GM19467 (cell line): ENCODE results near the gene CDC14B.
A peak's percentile ranks its signal among the peaks of the same experiment; 100 is the strongest.
"Not testable (repeated sequence)": the region's sequence is repeated elsewhere in the genome, so short reads cannot be mapped to it uniquely, and the experiment has no call there.

ENCODE experiments used
- ATAC-seq: cut with Tn5 transposase; IDR thresholded peaks from one replicate; pipeline ENCODE4 v1.9.1; 2021; ENCODE audit warnings: mild to moderate bottlenecking, moderate library complexity; ENCODE audit not compliant: unreplicated experiment

CDC14B gene

DNA sequence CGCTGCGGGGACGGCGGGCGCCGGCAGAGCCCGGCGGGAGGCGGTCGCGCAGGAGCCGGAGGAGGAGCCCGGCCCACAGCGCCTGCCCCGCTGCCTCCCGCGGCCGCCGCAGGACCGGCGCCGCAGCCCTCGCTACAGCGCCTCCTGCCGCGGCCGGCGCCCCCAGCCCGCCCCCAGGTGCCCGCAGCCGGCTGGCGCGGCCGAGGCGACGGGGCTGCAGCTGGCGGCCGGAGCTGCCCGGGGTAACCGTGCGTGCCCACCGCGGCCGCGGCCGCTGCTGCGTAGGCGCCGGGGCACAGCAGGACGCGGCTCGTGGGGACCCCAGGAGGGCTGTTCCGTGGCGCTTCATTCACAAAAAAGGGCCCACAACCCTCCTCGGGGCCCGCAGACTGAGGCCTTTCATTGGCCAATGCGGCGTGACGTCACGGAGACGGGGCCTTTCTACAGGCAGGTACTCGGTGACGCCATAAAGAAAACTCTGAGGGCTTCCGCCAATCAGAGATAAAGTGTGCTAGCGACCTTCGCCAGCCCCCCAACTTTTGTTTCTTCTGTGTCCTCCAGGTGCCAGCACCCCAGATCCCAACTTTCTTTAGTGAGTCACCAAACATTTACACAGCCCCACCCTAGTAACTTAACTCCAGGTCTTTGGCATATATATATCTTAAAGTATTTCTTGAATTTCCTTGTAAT, at the start of gene CDC14B:
Gene CDC14B, minus strand, starts transcription at position 353 of the 690 bp plus-strand sequence. CDS start 465 bp downstream, outside the sequence.
- ATAC-seq, result peak; percentile 56

DNA sequence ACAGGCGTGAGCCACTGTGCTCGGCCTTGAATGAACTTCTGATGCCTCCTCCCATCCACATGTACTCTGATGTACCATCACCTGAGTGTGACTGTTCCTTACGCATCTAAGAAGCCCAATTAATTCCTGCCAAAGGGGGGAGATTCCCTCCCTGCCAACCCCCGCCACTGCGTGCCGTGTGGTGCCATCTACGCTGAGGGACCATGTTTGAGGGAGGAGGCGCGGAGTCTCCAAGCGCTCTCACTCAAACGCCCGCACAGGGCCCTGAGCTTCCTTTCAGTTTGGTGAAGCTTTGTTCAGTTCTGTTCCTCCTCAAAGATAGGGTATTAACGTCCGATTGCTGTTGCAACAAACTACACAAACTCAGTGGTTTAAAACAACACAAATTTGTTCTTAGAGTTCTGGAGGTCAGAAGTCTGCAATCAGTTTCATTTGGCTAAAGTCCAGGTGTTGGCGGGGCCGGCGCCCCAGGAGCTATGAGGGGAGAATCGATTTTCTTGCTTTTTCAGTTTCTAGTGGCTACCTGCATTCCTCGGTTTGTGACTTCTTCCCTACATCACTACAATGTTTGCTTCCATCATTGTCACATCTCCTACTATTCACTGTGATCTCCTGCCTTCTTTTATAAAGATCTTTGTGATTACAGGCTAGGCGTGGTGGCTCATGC, 49.4 kb upstream of the CDC14B start:
- ATAC-seq, result no peak

DNA sequence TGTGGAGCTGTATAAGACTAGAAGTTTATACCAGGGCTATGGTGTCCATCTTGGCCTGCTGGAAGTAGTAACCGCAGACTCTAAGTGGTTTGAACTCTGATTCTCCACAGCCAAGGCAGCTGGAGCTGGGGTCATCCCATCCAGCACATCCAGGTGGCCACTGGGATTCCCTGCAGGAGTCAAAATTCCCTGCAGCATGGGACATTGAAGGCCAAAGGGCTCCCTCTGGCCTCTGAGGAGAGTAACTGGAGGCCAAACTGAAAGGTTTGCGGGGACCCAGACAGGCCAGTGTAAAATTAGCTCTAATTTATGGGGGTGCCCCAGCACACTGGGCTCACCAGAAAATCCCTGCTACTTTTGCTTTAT, 47.7 kb upstream of the CDC14B start:
- no peak for ATAC-seq

DNA sequence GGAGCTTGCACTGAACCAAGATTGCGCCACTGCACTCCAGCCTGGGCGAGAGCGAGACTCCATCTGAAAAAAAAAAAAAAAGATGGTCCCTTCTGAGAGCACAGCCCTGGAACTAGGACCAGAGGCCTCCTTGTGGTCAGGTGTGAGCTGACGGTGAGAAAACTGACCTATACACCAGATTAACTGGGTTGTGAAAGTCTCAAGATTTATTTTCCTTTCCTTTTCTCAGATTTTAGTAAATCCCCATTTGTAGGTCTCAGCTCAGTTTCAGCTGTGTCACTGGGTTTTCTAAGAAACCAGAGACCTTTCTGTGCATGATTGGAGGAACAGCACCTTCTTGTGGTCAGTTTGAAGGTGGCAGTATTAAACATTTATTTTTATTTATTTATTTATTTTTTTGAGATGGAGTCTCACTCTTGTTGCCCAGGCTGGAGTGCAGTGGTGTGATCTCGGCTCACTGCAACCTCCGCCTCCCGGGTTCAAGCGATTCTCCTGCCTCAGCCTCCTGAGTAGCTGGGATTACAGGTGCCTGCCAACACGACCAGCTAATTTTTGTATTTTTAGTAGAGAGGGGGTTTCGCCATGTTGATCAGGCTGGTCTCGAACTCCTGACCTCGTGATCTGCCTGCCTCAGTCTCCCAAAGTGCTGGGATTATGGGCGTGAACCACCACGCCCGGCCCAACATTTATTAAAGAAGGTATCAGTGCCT, 47.2 kb upstream of the CDC14B start:
- not testable (repeated sequence) for ATAC-seq

DNA sequence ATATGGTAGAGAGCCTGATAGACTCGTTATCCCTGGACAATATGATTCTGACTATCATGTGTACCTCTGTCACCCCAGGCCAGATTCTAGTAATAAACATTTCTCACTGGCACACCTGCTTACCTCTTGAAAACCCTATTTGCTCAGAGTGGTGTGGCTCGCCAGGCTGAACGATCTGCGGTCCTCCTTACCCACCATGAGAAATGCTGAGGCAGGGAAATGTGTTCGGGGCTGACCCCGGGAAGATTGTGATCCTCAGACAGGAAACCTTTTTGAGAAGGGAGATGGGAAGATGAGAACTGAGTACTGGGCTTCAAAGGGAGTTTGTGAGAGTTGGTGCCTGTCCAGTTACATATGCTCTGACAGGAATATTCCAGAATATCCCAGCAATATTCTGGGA, 46.1 kb upstream of the CDC14B start:
- ATAC-seq, result no peak

DNA sequence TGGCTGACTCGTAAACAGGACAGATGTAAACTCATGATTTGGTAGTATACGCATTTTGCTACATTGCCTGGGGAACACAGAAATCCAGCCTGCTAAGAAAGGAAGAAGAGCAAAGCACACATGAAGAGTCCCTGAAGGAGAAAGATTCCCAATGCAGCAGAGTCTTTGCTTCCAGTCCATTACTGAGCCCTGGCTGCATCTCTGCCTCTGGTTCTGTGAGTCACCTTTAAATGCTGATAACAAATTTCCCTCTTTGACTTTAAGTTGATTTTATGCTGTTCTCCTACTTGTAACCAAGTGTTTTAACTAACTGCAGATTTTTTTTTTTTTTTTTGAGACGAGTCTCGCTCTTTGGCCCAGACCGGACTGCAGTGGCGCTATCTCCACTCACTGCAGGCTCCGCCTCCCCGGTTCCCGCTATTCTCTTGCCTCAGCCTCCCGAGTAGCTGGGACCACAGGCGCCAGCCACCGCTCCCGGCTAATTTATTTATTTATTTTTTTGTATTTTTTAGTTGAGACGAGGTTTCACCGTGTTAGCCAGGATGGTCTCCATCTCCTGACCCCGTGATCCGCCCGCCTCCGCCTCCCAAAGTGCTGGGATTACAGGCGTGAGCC, 44.0 kb upstream of the CDC14B start:
- ATAC-seq, result no peak

DNA sequence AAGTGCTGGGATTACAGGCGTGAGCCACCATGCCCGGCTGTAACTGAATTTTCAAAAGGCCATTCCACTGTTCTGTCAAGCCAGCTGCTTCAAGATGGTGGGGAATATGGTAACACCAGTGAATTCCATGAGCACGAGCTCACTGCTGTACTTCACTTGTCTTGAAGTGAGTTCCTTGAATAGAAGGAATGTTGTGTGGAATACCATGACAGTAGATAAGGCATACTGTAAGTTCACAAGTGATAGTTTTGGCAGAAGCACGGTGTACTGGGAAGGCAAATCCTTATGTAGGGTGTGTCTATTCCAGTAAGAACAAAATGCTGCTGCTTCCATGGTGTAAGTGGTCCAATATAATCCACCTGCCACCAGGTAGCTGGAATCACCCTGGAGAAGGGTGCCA, 42.1 kb upstream of the CDC14B start:
- no peak for ATAC-seq

DNA sequence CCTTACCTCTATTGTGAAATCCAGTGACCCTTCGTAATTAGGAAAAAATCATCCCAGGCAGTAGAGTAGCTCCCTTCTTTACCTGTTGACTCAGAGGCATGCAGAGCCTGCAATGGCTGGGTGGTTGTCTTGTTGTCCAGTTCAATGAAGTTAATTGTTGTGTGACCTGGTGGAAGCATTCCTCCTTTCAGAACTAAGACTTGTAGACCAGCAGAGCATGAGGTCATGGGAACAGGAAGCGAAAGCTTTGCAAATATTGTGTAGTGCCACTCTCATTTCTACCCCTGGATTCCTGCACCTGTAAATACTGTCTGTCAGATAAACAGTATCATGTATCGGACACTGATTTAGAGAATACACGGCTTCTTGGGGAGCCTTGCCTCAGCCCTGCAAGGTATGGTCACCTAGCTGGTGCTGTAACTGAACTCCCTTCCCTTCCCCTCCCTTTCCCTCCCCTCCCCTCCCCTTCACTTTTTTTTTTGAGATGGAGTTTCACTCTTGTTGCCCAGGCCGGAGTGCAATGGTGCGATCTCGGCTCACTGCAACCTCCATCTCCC, 41.1 kb upstream of the CDC14B start:
- no peak for ATAC-seq

DNA sequence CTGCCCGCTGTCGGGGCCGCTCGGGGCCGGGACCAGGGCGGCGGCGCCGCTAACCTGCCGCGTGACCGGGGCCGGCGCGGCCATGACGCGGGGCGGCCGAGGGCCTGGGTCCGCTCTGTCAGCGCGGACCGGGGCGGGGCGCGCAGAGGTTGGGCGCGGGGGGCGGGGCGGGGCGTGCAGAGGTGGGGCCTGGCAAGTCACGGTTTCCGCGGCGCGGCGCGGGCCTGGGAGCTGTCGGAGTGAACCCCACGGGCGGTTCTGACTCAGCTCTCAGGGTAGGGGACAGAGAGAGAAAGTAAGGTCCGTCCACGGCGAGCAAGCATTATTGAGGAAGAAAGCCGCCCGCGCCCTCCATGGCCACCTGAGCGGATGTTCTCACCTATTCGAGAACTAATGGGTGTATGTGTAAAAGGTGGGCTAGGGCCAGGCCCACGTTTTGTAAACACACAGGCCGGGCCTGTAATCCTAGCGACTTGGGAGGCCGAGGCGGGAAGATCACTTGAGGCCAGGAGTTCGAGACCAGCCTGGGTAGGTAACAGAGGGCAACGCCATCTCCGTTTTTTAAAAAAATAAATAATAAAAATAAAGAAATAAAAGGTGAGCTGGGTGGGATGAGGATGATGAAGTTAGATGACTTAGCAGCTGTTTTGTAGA, 35.7 kb upstream of the CDC14B start, which contains the start of gene PRXL2C:
Gene PRXL2C, minus strand, starts transcription at position 120 of the 654 bp plus-strand sequence. Its CDS starts 36 bp downstream, at position 84.
- ATAC-seq, result peak; percentile 53

DNA sequence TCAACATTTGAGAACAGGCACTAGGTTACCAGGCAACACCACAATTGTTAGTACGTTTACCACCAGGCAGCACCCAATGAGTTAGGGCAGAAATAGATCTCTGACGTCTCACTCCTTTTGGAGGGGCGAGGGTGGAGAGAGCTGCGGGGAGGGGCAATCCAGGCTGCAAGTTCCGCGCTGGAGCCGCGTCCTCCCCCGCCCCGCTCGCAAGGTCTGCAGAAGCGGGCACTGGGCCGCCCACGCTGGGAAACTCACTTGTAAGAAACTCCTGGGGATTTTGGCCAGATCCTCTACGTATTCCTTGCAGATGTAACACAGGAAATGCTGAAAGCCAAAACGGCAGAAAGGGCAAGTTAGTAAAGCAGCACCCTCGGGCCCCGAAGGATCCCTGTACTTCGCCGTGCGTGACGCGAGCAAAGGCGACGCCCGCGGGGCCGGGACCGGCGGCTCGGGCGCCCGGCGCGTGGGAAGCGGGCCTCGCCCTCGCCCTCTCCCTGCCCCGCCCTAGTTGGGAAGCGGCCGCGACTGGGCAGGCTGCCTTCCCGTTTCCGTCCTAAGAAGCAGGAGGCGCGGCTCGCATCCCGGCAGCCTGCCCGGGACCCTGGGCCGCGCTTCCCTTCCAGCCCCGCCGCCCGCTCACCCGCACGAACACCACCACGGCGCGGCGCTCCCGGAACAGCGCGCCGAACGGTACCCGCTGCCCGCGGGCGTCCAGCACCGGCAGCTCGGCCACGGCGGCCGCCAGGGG, 35.0 kb upstream of the CDC14B start:
- ATAC-seq, result peak; percentile 38

DNA sequence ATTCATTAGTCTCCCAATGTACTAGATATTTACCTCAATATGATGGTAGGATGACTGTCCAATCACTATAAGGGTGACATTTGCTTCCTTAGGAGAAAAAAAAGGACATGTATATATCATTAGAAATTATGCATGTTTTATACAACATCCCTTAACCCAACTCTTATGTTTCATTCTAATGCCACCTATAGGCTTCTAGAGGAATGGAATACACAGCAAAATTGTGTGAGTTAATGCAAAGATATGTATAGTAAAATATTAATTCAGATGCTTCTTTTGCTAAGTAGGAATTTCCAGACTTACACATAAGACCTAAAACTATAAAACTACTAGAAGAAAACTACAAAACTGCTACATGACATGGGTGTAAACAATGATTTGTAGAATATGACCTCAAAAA, 32.0 kb upstream of the CDC14B start:
- no peak for ATAC-seq

DNA sequence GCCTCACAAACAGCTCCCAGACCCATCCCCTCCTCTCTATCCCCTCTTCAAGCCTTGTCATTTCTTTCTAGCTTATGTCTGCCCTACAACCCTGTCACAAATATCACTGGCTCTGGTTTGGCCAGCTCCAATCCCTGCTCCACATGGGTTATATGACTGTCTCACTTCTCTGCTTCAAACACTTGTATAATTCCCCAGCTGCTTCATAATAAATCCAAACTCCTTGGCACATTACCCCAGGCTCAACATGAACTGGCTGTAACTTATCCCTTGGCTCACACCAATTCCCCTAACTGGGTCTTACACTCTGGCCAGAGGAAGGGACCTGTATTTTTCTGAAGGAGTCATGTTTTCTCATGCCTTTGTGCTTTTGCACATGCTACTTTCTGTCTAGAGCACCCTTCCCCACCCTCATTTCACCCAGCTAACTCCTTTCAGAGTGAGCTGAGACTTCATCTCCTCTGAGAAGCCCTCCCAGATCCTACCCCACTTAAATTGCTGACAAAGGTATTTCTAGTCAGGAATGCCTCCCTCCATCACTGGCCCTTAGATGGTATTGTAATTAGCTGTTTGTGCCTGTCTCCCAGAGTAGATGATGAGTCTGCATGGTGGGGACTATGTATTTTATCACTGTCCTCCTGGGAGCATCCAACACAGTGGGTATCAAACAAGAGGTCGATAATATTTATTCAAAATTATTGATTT, 30.1 kb upstream of the CDC14B start:
- no peak for ATAC-seq

DNA sequence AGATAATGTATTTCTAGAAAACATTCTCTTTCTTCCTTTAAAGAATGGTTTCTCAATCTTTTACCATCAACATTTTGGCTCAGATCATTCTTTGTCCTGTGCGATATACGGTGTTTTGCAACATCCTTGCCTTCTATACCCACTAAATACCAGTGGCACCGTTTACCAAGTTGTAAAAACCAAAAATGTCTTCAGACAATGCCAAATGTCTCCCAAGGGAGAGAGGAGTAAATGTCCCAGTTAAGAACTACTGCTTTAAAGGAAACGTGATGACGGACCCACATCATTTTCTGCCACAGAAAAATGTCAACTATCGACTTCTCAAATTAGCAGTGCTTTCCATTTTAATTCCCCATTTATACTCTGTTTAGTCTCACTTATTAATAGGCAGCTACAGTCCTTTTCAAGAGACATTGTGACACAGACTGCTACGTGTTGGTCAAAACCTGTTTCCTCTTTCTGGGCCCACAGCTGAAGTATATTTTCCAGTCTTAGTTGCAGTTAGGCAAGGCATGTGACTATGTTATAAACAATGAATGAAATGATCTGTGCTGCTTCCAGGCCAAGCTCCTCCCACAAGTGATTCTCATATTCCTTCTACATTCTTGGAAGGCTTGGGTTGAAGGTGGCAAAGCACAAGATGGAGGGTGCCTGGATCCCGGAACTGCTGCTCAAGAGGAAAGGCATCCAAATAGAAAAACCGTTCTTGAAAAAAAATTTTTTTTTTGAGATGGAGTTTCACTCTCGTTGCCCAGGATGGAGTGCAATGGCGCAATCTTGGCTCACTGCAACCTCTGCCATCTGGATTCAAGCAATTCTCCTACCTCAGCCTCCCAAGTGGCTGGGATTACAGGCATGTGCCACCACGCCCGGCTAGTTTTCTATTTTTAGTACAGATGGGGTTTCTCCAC, 26.7 kb upstream of the CDC14B start:
- ATAC-seq, result no peak

DNA sequence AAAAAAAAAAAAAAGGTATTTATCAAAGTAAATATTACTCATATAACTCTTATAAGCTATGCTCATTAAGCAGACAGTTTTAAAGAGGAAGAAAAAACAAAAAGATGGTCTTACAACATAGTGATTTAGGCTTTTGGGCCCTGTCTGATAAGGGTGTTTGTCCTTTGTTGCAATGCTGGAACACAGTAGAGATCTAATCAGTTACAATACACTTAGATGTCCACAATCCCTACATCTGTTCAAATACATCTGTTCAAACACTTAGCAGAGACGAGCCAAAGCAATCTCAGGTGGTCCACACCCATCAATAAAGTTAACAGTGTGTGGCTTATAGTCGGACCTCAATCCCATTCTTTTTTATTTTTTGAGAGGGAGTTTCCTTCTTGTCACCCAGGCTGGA, 24.5 kb upstream of the CDC14B start:
- no peak for ATAC-seq

DNA sequence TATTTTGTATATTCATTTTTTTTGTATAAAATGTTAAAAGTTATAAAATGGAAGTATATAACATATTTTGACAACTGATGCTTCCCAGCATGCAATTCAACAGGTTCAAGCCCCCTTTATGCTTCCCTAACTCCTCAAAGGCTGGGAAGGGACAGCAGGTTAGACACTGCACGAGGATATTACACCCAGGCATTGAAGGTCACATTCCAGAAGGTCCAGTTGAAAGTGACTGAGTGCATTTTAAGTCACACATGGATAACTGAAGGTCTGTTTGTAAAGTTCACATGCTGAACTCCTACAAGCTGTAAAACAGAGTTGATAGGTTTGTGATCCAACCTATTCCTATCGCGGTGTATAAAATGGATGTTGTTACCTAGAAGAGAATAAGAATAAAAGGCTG, 21.9 kb upstream of the CDC14B start:
- ATAC-seq, result no peak

DNA sequence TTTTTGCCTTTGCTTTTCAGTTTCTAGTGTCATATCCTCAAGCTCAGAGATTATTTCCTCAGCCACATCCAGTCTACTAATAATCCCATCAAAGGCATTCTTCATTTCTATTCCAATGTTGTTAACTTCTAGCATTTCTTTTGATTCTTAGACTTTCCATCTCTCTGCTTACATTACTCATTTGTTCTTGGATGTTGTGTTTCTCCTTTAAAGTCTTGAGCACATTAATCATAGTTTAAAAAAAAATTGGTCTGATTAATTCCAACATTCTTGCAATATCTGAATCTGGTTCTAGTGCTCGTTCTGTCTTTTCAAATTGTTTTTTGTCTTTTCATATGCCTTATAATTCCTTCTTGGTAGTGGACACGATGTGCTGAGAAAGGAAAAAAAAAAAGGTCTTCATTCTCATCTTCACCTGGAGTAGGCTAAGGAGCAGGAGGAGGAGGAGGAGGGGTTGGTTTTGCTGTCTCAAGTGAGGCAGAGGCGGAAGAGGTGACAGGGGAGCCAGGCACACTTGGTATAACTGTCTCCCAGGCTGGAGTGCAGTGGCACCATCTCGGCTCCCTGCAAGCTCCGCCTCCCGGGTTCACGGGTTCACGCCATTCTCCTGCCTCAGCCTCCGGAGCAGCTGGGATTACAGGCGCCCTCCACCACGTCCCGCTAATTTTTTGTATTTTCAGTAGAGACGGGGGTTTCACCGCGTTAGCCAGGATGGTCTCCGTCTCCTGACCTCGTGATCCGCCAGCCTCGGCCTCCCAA, 19.1 kb upstream of the CDC14B start:
- no peak for ATAC-seq

DNA sequence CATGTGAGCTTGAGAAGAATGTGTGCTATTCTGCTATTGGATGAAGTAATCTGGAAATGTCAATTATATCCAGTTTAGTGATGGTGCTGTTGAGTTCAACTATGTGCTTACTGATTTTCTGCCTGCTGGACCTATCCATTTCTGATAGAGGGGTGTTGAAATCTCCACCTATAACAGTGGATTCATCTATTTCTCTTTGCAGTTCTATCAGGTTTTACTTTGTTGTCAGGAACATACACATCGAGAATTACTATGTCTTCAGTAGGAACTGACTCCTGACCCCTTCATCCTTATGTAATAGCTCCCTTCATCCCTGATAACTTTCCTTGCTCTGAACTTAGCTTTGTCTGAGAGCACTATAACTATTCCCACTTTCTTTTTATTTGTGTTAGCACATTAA, 16.7 kb upstream of the CDC14B start:
- no peak for ATAC-seq

DNA sequence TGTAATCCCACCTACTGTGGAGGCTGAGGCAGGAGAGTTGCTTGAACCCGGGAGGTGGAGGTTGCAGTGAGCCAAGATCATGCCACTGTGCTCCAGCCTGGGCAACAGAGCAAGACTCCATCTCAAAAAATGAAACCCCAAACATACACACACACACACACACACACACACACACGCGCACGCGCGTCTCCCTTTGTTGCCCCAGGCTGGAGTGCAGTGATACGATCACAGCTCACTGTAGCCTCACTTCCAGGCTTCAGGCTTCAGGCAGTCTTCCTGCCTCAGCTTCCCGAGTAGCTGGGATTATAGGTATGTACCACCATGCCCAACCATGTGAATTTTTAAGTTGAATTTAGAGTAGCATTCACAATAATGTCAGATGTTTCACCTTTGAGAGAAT, 13.9 kb upstream of the CDC14B start:
- ATAC-seq, result not testable (repeated sequence)
